Superior temporal gyrus (tissue), 1 donor: ENCODE data around the gene PDE10A.

ENCODE experiments used
- DNase-seq: peaks from one replicate; pipeline ENCODE4 v3.0.0-alpha.2; 2016; ENCODE audit errors: extremely low spot score

Gene PDE10A

DNA sequence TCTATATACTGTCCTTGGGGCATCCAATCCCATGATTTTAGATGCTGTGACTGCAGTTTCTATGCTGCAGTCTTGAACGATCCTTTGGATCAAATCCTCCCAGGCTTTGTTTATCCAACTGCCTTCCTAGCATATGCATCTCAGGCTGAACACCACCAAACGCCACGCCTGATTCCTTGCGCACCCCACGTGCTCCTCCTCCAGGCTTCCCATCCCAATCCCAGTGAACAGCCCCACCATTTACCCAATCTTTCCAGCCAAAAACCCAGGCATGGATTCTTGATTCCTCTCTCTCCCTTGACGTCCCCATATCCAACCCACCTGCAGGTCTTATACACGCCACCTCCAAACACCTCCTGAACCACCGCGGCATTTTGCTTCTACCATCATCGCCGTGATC, 7.8 kb downstream of the PDE10A start:
- DNase-seq, result no peak

DNA sequence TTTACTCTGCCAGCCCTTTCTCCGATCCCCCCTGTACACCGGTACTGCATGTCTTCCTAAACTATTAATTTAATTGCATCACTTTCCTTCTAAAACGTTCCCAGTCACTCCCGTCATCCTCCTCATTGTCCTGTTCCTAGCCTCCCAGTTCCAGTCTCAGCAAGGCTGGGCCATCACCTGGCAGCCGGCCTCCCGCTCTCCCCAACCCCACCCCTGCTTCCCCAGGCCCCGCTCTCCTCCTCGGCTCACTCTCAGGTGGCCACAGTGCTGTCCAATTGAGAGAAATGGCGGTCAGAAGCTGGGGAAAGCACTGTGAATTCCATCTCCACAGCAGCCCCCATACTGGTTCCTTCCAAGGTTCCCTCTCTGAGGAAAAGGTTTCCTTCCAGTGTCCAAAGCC, 8.9 kb downstream of the PDE10A start:
- no peak for DNase-seq

DNA sequence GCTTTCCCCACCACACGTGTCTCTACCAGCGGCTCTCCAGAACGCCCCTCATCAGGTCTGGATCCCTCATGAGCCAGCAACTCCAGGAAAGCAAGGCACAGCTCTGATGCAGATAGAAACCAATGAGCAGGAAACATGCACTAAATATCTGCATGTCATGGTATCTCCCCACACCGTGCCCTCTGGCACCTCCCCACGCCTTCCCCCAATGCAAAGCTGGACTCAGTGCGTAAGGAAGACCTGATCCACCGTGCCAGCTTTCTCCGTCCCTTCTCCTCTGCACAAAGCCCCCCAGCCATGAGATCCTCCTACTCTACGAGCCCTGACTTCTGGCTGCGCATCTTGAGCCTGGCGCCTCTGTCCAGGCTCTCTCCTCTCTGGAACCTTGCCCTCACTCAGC, 9.4 kb downstream of the PDE10A start:
- no peak for DNase-seq

DNA sequence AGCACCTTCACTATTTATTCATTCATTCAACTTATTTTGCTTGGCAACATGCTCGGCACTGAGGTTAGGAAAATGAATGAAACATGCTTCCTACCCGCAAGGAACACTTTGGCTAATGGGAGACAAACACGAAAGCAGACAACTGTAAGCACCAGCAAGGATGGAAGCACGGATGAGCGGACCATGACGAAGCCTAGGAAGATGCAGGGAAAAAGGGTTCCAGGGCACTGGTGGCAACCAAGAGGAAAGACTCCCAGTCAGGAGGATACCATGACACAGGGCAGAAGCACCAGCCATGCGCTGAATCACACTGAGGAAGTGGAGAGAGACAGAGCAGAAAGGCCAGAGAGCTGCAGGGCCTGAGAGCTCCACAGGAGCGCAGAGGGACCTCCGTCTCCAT, 9.8 kb downstream of the PDE10A start:
- no peak for DNase-seq

DNA sequence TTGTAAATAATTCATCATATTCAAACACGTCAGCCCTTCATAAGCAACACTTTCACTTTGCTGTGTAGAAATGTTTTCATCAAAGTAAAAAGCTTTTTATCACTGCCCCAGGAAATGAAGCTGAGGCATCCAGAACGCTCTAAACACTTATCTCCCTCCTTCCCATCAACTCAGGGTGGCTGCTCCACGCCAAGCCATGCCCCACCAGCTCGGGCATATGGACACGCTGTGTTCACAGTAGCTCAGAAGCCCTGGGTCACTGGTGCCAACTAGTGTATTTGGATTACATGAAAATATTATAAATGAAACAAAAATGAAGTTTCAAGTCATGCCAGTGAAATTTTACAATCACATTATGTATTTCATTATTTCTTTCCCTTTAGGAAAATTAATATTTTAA, 10.3 kb downstream of the PDE10A start:
- no peak for DNase-seq

DNA sequence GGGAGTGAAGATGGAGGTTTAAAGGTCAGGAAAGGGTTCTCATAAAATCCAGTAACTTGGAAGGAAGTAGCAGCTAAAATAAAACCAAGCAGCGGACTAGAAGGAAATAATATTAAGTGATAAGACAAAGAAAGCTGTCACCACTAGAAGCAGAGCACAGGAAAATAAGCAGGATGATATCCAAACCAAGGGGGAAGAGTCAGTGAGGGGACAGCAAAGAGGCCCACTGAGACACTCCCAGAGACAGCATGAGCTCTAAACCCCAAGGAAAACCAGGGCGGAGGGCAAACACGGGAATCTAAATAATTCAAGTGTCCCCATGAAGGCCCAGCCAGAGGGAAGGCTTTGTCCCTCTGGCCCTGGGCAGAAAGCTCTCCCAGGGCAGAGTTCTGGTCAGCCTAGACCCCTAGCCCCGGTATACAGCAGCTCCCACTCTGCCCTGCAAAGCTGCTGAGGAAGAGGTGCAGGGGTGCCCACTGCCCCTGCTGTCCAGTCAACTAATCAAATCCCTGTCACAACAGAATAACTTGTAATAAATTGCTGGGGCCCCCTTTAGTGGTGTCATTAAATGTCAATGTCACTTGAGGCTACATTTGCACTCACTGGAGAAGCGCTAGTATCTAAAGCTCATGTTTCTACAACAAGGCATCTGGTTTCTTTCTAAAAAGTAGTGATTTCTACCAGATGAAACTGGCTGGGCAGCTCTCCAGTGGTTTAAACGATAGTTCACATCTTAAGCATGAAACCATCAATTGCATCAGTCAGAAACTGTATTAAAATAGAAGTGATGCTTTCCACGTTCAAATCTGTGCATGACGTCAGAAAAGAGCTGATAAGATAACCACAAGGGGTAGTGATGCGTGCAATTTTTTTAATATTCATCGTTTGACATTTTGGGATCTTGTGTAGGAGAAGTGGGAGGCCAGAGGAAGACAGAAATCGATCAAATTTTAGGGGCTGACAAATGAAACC, 13.6 kb downstream of the PDE10A start:
- no peak for DNase-seq

DNA sequence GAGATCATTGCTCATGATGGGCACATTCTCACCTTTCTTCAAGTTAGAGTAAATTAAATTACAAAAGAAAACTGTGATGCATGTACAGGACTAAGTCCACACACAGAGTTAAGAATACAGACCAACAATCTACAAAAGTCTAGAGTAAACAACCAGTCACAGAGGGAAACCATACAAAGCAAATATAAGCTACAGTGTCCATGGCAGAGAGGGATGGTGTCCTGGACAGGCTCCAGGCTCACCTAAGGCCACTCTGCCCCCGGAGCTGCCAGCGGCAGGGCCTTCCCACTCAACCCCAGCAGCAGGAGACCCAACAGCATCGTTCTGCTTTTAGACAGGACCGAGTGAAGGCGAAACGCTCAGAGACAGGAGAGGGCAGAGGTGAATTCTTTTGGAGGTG, 16.0 kb downstream of the PDE10A start:
- no peak for DNase-seq

DNA sequence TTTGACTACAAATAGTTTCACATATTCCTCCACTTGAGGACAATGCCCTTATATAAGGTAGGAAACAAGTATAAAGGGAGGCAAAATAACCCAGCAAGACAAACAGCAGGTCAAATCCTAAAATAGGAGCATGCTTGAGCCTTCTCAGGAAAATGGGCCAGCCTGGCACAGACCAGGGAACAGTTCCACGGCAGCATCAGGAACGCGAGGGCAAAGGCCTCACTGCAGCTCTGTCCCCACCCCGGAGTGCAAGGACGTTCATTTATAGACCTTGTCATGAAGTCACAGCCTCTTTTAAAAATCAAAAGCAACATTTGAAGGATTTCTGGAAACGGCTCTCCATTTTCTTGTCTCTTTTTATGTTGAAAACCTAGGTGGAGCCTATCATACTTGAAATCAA, 17.1 kb downstream of the PDE10A start:
- no peak for DNase-seq

DNA sequence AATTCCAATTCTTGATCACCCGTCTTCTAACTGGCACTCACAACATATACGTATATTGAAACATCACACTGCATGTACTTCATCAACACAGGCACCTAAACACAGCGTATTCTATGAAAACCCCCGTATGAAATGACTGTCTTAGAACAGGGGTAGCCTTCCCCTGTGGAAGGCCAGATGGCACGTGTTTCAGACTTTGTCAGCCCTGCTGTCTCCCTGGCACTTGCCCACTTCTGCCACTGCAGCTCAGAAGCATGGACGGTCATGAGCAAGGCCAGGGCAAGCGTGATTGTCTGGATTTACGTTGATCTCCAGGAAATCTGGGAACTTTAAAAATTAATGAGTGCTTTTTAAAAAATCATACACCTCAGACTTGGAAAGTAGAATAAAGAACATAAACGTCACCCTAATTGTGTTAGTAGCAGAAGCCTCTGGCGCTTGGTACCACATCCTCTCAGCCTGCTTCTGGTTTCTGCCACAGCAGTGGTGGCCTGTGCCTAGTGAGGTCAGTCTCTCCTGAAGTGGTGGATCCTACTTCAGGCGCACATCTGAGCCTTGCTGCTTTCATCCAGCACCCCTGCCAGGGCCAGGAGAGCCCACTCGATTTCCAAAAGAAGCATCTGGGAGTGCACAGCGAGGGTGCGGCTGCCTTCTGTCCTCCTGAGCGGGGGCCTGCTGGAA, 18.3 kb downstream of the PDE10A start:
- DNase-seq, result no peak

DNA sequence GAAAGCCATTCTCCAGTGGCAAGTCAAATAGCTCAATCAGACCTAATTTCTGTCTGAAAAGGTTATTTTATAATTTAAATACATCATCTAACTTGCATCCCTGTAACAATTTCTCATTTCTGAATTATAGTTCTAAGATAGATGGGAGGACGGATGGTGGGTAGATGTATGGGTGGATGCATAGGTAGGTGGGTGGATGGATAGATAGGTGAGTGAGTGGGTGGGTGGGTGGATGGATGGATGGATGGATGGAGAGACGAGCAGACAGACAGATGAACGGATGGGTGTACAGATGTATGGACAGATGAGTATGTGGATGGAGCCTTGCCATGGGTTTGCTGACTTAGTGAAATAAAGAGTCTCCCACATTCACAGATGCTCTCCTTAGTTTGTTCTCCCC, 20.0 kb downstream of the PDE10A start:
- DNase-seq, result no peak

DNA sequence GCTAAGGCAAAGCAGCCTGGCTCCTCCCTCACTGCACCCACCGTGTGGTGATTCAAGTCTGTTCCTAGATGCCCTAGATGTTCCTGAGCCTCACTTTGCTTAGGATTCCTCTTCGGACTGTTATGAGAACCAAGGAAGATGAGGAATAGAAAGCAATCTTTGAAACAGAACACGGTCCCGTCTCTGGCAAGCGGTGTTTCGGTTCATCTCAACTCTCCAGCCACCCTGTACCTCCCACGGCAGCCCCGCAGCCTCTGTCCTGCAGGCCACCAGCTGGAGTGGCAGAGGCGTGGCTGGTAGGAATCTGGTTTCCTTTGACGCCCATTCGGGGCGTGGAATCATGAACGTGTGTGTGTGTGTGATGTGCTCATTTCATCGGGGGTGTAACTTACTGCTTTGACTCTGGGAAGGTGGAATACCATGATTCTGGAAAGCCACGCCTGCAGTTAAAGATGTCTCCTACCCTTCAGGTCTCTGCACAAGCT, 21.3 kb downstream of the PDE10A start:
- DNase-seq, result no peak

DNA sequence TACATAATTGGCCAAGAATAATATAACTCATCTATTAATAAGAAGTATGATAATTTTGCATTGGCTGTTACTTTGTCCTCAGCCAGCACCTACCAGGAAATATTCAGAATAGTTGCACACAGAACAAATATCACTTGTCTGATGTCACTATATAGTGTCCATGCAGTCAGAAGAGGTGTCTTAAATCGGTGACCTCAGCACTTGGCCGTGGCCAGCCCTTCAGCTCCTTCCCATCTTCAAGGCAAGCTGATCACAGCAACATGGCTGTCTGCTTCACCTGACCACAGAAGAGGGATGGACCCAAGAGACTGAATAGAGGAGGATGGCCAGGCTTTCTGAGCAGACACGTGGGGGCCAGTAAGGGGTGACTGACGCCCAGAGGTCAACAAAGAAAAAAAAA, 22.2 kb downstream of the PDE10A start:
- no peak for DNase-seq

DNA sequence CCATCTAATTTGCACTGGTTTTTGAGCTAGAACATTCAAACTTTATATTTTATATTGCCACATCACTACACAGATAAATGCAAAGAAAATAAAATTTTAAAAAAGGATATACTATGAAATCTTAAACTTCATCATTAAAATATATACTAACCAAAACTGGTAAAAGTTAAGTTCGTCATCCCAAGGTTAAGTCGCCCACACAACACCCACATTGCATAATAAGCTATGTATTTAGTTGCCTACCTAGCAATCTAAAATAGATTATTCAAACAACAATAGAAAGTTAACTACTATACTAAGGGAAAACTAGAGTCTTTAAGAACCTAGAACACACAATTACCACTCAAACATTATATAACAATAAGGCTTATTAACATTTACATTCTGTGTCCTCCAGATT, 24.5 kb downstream of the PDE10A start:
- no peak for DNase-seq

DNA sequence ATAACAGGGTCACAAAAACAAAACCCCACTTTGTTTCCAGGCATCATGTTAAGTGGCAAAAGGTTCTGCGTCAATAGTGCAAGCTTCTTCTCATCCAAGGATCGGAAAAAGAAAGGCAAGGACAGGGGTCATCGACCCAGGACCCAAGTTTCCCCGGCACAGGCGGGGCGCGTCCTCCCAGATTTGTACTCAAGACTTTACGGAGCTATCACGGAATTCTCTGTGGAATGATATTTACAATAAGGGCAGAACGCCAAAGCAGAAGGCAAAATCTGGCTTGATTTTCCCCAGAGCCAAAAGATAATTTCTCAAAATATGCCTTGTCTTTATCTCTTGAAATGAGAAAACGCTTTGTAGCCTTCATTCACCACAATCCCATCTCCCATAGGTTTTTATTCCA, 25.5 kb downstream of the PDE10A start:
- no peak for DNase-seq

DNA sequence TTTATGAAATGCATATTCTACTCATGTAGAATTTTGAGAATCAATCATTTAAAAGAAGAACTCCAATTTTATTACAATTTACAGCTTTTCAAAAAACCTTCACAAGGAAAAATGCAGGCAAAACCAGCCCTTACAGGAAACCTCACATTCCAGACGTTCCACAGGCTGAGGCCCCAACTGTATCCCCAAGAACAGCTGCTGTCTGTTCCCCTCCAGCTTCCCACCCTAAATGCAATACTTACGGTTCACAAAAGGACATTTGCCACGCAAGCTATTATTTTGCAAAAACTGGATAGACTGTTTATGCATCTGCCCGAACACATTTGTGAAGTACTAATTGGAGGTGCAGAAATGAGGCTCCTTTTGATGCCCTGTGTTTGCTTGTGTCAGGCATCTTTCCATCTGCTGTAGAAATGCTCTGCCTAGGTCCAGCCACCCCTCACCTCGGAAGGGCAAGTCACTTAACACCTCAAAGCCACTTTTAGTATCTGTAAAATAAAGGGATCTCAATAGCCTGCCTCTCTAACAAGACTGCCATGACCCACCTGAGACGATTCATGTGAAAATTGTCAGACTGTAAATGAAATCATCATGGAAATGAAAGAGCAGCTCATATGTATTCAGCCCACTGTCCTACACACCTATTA, 26.5 kb downstream of the PDE10A start:
- no peak for DNase-seq

DNA sequence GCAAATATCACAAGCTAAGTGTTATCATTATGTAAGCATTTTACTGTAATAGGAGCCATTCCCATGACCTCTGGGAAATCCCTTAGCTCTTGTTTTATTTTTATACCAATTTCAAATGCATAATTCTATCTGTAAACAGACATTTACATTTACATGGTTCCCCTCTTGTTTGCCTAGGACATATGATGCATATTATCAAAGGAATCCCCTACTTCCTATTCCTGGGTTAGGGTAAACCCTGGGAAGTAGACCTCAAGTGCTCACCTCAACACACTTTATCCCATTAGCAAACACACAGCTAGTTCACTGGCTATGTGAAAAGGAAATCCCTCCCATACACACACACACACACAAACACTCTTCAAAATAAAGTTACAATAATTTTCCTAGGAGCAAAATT, 27.1 kb downstream of the PDE10A start:
- no peak for DNase-seq

DNA sequence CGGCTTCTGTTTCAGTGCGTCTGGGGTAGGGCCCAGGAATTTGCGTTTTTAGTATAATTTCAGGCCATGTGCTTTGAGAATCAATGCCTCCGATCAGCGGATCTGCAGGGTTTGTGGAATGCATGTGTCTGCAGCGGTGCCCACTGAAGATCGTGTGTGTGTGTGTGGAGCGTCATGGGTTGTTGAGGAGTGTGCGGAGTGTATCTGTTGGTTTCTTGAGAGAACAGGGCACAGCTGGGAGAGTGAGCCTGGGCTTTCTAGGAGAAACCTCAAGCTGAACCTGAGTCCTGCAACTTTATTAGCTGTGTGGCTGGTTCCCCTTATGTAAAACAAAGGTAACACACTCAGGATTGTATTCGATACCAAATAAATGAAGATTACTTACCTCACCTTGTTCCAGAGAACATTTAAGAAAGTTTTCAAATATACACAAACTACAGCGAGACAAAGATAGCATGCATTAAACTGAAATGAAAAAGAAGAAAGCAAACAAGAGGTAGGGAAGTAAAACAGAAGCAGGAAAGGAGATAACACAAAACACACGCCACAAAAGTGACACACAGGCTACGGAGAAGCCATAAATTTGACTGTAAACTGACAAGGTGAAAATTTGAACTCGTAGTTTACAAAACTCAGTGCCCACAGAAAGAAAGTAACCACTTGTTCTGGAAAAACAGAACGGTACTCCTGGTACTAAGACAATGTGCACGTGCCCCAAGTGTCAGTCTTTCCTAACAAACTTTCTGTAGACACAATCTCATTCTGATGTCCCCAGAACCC, 28.8 kb downstream of the PDE10A start:
- DNase-seq, result no peak

DNA sequence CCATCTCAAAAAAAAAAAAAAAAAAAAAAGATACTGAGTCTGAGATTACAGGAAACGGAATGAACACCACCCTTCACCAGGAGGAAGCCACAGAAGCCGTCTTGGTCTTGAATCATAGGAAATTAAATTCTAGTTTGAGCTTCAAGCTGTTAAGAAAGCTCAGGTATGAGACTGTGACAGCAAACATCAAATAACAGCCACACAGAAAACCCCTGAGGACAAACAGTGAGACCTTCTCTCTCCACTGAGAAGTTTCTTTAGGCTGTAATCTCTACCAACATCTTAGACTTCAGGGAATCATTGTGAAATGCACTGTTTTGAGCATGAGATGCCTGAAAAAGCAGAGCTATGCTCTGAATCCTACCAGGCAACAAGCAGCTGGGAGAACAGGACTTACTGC, 30.8 kb downstream of the PDE10A start:
- no peak for DNase-seq

DNA sequence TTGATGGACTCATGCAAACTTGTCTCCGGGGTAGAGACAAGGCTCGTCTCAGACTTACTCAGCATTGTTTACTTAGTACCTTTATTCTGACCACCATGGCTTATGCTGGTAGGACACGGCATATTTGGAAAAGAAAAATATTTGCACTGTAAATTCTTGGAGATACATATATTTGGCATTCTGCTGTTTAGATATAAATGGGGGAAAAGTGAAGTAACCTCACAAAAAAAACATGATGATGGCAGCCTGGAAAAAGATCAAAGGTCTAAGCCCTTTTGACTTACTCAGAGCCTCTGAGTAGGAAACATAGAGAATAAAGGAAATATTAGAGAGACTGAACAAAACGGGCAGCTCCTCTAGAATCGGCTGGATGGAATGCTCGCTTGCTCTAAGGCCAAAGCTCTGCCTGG, 32.5 kb downstream of the PDE10A start:
- DNase-seq, result no peak

DNA sequence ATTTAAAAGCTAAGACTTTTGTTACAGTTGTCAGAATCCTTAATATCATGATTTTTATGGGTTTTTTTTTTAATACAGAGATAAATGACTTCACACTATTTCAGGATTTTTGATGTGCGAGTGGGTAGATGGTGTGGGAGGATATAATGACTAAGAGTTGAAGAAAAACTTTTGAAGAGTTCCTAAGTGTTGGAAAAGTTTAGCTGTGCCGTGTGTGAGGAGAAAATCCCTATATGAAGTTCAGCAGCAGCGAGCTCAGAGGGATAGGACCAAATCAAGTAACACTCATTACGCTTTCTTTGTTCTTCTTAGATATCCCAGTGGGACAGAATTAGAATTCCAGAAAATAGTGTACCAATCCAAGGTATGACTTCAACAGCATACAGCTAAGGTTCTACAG, 34.1 kb downstream of the PDE10A start:
- DNase-seq, result no peak

DNA sequence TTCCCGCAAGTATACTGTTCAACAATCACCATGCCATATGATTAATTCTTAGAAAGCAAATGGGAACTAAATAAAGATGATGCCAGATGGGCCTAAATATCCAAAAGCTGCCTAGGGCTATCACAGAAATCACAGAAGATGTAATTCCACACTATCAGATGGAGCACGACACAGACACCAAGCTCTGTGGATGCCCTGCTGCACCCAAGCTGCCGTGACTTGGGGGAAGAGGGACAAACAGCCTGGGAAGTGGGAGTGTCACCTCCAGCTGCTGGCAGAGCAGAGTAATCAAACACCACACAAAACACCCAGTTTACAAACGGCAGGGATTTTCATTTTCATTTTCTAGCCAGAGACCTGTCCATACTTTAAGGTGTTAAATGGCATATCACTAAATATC, 35.7 kb downstream of the PDE10A start:
- no peak for DNase-seq

DNA sequence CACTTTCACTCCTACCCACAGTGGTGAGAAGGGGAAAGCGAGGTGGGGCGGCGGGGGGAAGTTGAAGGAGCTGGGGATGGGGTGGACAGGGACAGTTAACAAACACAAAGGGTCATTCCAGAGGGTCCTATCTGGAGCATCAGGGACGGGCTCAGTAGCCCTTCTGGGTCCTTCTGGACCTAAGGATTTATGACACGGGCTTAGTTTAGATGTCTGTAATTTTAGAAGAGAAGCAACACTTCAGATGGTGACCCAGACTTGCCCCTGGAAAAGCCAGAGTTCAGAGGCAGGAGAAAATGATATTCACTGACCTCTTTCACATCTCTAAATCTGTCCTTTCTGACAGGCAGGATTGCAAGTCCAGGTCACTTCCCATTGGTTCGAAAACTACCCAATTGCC, 36.3 kb downstream of the PDE10A start:
- DNase-seq, result no peak
